ENCODE data around the gene SLC19A1.

Gene SLC19A1

DNA sequence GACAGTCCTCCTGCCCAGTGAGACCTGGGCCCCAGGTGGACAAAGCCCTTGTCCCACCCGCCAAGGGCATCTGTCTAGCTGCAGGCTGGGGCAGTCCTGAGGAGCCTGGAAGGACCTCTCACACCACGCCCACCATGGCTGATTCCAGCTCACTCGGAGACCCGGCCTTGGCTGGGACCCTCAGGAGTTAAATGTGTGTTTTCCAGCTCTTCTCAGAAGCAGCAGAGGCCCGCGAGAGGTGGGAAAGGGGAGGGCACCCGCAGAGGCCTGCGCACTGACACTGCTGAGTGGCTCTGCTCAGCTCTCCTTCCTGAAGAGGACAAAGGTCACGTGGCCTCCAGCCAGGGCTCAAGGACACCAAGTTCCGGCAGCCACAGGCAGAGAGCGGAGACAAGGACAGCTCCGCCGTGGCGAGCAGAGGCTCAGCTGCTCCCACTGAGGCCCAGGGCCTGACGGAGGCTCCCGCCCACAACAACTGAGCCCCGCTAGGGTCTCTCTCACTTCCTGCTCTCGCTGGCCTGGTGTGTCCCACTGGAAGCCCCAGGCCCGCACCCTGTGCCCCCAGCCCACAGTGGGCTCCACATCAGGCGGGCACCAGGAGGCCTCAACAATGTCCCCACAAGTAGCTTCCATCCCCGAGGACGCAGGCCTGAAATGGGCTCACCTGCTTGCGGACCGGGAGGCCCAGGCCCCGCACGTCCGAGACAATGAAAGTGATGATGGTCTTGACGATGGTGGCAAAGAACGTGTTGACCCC, 16.9 kb downstream of the SLC19A1 start:
- DNase-seq (ENCODE audit: low read depth) = no peak
- H3K4me3 ChIP-seq (ENCODE audit: low read depth, low read length) = no peak overlapping the region

DNA sequence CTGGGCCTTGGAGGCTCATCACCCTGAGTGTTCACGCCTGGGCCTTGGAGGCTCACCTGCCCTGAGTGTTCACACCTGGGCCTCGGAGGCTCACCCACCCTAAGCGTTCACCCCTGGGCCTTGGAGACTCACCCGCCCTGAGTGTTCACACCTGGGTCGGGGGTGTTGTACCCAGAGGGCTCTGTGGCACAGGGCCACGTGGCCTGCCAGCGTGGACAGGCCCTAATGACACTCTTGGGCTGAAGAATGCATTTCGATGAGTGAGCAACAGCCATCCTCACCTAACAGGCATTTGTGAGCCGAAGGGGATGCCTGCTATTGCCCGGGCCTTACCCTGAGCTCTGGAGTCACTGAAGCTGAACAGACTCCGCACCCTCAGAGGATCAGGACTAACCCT, 17.5 kb downstream of the SLC19A1 start:
- H3K4me3 ChIP-seq (ENCODE audit: low read depth, low read length) = no peak overlapping the region
- DNase-seq (ENCODE audit: low read depth) = no peak

DNA sequence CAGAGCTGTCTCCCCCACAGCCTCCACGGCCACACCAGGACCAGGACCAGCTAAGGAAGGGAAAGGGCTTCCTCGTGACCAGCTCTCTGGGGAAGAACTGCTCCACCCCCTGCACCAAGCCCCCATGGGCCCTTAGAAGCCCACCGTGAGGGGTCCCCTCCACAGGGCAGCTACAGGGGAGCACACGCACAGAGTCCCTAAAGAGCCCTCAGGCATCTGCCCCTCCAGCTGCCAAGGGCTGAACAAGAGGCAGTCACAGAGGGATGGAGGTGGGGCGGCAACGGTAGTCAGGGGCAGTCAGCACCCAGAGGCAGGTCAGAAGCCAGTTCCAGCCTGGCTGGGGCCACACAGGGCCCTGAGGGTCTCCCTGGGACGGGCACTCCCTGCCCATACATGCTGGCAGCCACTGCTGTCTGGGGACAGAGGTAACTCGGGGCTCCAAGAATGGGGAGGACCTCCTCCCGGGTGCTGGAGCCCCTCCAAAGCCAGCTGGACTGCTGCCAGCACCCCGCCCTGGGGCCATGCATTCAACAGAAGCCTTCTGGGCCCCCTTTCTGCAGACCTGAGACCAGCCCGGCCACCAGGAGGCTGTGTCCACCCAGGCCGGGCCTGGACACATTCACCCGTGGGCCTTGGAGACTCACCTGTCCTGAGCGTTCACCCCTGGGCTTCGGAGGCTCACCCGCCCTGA, 18.7 kb downstream of the SLC19A1 start:
- no peak for DNase-seq (ENCODE audit: low read depth)
- H3K4me3 ChIP-seq (ENCODE audit: low read depth, low read length) = no peak overlapping the region

DNA sequence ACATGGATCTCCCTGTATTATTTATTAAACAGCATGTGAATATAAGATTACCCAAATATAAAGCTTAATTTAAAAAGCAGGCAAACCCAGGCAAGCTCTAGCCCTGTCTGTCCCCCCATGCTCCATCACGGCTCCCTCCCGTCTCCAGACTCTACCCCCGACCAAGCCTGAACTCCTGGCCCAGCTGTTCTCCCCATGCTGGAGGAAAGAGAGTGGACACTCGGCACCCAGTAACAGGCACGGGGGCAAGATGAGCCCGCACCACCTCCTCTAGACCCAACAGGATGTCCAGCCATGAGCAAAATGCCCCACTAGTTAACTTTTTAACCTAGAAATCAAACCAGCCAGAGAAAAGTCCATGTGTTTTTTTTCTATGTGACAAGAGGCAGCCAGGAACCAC, 19.3 kb downstream of the SLC19A1 start:
- H3K4me3 ChIP-seq (ENCODE audit: low read depth, low read length) = no peak overlapping the region
- no peak for DNase-seq (ENCODE audit: low read depth)

DNA sequence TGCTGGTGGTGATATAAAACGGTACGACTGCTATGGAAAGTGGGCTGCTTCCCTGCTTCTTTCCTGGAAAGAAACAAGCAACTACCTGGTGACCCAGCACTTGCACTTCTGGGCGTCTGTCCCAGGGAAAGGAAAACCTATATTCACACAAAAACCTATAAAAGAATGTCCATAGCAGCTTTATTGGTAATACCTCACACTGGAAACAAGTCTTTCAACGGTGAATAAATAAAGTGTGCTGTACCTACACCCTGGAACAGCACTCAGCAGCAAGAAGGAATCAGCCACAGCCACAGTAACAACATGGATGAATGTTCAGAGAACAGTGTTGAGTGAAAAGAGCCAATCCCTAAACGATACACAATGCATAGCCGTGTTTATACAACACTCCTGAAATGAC, 19.9 kb downstream of the SLC19A1 start:
- H3K4me3 ChIP-seq (ENCODE audit: low read depth, low read length) = no peak overlapping the region
- no peak for DNase-seq (ENCODE audit: low read depth)

DNA sequence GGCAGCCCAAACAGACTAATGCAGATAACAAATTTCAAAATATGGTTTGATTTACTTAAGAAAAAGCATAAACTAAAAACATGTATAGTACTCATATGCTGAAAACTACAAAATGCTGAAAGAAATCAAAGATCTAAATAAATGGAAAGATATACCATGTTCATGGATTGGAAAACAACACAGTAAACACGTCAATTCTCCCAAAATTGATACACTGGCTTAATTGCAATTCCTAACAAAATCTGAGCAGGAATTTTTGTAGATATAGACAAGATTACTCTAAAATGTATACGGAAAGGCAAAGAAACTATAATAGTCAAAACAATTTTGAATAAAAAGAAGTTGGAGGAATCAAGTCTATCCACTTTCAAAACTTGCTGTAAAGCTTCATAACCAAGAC, 21.0 kb downstream of the SLC19A1 start:
- no peak overlapping the region for H3K4me3 ChIP-seq (ENCODE audit: low read depth, low read length)
- no peak for DNase-seq (ENCODE audit: low read depth)

DNA sequence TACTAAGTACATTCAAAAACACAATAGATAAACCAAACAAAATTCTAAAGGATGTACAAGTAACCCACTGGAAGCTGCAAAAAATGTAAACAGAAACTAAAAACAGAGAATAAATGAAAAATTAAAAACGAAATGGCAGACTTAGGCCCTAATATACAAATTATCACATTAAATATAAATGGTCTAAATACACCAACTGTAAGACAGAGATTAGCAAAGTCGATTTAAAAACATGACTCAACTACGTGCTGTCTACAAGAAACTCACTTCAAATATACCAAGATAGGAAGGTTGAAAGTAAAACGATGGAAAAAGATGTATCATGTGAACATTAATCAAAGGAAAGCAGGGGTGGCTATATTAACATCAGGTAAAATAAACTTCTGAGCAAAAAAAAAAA, 23.1 kb downstream of the SLC19A1 start:
- no peak for DNase-seq (ENCODE audit: low read depth)

DNA sequence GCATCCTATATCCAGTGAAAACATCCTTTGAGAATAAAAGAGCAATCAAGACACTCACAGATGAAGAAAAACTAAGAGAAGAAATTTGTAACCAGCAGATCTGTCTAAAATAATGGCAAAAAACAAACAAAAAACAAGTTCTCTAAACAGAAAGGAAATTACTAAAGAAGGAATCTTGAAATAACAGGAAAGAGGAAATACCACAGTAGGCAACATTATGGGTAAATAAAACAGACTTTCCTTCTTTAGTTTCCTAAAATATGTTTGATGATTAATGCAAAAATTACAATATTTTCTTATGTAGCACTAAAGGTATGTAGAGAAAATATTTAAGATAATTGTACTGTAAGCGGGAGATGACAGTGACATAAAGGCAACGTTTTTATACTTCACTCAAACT, 23.5 kb downstream of the SLC19A1 start:
- H3K4me3 ChIP-seq (ENCODE audit: low read depth, low read length) = no peak overlapping the region

More for the DNA sequence above, 23.1 kb downstream of the SLC19A1 start:
- no peak overlapping the region for H3K4me3 ChIP-seq (ENCODE audit: low read depth, low read length)

DNA sequence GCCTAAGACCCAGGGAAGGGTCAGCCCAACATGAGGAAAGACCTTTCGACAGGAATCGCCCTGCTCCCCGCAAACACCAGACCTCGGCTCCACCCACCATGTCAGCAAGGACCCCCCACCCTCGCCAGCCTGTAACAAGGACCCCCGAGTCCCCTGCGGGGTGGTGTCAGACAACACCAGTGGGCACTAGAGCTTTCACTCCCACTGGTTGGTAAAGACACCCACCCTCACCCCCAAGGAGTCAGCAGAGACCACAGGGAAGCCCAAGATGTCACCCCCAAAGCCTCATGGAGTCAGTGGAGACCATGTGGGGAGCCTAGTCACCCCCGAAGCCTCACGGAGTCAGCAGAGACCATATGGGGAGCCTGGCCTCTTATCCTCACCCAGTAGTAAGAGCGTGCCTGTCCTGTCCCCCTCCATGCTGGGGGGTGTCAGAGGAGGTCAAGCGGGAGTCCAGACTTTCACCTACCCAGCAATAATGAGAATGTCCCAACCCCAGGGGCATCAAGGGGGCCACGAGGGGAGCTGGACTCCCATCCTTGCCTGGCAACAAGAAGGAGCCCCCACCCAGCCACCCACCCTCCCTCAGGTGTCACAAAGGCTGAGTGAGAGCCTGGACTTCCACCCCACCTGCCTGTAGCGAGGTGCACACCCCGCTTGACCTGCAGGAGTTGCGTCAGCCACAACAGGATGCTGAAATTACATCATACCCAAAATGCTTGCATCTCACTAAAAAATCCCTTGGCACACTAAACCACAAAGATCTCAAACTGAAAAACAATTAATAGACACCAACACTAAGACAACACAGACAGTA, 24.8 kb downstream of the SLC19A1 start:
- H3K4me3 ChIP-seq (ENCODE audit: low read depth, low read length) = no peak overlapping the region
- DNase-seq (ENCODE audit: low read depth) = no peak

More for the DNA sequence above, 23.5 kb downstream of the SLC19A1 start:
- no peak for DNase-seq (ENCODE audit: low read depth)

DNA sequence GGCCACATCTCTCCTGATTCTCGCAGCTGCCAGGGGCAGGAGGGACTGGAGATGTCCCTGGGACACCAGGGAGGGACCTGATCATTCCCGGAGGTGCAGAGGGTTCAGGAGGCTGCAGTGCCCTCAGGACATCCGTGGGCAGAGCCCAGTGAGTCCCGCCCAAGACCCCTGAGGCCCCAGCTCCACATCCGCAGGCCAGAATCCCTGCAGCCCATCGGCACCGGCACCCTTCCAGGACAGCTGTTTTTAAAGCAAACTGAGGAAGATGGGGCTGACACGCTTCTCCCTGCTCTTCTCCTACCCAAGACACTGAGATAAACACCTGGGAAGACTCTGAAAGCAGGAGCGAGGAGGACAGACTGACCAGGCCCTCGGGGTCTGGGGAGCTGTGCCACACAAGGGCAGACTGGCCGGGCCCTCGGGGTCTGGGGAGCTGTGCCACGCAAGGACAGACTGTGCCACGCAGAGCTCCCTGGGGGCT, 25.5 kb downstream of the SLC19A1 start:
- no peak overlapping the region for H3K4me3 ChIP-seq (ENCODE audit: low read depth, low read length)
- DNase-seq (ENCODE audit: low read depth) = no peak

DNA sequence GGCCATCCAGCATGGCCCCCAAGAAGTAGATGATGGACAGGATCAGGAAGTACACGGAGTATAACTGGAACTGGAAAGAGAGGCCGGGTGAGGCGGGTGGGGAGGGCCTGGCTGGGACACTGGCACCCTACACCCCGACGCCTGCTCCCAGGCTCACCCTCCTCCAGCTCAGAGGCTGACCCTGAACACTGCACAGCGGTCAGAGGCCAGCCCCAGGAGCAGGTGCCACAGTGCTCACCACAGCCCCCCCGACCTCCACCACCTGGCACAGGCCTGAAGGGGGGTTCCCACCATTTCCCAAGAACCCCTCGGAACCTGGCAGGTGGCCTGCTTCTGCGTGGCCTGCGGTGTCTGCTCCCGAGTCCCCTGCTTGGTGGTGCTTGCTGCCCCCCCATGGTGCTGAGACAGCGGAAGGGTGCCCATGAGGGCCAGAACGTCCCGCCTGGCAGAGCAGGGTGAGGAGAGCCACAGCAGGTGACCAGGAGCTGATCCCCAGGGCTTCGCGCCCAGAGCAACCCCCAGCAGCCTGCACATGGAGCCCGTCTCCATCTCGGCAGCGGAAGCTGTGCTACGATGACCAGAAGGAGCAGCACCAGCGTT, 26.1 kb downstream of the SLC19A1 start:
- H3K4me3 ChIP-seq (ENCODE audit: low read depth, low read length) = no peak overlapping the region
- DNase-seq (ENCODE audit: low read depth) = no peak

DNA sequence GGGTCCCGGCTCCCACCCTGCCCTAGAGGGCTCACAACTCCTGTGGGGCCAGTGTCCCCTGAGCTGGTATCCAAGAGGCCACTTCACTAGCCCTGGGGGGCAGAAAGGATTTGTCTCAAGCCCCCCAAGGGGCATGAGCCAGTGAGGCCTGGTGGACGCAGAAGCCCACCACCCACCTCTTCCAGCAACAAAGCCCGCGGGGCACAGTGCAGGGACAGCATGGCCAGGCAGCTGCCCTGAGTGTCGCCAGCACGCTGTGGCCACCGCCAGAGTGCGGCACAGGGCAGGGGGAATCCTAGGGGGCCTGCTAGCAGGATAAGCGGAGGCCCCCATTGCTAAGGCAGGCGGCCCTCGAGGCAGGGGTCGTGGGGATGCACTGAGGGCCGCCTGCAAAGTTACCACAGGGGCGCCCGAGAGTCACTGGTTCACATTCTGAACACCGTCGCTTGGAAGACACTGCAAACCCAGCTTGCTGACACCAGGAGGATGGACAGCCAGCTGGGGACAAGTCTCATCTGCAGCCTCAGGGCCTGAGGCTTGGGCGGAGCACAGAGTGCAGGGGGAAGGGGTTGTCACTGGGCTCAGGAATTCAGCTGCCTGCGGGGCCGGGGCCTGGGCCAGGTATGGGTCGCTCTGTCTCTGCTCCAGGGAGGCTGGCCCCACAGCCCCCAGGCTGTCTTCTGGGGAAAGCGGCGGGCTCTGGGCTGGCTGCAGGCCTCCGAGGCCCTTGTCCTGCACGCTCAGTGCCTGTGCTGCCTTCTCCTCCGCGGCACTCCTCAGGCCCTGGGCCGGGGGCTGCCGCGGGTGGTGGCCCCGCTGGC, 26.8 kb downstream of the SLC19A1 start:
- no peak for DNase-seq (ENCODE audit: low read depth)
- H3K4me3 ChIP-seq (ENCODE audit: low read depth, low read length) = no peak overlapping the region

DNA sequence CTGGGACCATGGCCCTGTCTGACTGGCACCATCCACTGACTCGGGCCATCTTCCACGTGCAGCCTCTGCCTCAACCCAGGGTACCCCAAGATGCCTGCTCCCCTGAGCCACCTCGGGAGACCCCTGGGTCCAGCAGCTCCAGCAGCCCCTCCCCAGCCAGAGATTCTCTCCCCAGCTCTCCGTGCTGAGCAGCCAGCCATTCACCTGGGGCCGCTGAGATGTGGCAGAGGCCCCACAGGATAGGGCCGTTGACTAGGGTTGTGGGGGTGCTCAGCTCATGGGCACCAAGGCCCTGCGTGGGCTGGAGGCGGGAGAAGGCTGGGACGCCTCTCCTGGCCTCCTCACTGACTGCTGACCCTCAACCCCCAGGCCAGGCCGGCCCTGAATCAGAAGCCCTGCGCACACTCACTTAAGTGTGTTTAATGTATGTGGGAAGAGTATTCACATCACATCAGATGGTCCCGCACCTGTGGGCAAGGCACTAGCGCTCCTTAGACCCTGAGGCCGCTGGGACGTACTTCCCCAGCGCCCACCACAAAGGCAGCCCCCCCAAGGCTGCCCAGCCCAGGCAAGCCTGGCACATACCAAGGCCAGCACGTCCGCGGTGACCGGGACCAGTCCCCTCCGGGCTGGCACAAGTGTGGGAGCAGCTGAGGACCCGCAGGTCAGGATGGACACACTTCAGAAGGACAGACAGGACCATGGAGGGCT, 27.8 kb downstream of the SLC19A1 start:
- H3K4me3 ChIP-seq (ENCODE audit: low read depth, low read length) = no peak overlapping the region
- no peak for DNase-seq (ENCODE audit: low read depth)

DNA sequence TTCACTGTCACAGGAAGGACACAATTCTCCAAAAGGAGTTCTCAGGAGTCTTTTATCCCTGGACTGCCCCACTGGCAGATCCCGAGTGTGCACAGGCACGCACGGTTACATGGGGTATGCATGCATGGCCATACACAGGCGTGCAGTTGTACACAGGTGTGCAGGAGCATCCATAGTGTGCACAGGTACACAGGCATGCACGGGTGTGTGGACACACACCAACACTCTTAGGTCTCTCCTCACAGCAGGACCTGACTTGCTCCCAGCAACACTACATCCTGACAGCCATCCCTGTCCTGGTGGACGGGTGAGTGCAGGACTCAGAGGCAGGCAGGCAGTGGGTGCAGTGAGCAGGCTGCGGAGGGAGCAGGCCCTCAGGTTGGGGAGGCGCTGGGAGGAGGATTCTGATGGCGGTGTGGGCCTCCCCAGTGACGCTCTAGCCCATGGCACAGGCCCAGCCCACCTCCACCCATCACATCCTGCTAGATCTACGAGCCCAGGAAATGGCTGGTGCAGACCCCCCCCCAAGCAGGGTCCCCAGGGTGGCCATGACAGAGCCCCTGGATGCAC, 28.4 kb downstream of the SLC19A1 start:
- DNase-seq (ENCODE audit: low read depth) = no peak
- no peak overlapping the region for H3K4me3 ChIP-seq (ENCODE audit: low read depth, low read length)

DNA sequence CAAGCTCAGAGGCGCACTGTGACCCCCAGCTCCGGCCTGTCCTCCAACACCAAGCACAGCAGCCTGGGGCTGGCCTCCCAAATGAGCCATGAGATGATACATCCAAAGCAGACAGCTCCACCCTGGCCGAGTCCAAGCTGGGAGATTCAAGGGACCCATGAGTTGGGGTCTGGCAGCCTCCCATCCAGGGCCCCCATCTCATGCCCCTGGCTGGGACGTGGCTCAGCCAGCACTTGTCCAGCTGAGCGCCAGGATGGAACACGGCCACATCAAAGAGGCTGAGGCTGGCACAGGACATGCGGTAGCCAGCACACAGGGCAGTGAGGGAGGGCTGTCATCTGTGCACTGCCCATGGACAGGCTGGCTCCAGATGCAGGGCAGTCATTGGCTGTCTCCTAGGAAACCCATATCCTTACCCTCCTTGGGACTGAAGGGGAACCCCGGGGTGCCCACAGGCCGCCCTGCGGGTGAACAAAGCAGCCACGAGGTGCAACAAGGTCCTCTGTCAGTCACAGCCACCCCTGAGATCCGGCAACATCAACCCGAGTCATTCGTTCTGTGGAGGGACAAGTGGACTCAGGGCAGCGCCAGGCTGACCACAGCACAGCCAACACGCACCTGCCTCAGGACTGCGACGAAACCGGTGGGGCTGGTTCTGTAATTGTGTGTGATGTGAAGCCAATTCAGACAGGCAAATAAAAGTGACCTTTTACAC, 29.1 kb downstream of the SLC19A1 start:
- H3K4me3 ChIP-seq (ENCODE audit: low read depth, low read length) = no peak overlapping the region
- DNase-seq (ENCODE audit: low read depth) = no peak

DNA sequence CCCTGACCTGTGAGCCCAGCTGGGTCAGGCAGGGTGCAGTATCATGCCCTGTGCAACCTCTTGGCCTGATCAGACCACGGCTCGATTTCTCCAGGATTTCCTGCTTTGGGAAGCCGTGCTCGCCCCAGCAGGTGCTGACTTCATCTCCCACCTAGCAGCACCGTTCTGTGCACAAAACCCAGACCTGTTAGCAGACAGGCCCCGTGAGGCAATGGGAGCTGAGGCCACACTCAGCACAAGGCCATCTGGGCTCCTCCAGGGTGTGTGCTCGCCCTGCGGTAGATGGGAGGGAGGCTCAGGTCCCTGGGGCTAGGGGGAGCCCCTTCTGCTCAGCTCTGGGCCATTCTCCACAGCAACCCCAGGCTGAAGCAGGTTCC, 29.6 kb downstream of the SLC19A1 start:
- no peak overlapping the region for H3K4me3 ChIP-seq (ENCODE audit: low read depth, low read length)
- DNase-seq (ENCODE audit: low read depth) = no peak

DNA sequence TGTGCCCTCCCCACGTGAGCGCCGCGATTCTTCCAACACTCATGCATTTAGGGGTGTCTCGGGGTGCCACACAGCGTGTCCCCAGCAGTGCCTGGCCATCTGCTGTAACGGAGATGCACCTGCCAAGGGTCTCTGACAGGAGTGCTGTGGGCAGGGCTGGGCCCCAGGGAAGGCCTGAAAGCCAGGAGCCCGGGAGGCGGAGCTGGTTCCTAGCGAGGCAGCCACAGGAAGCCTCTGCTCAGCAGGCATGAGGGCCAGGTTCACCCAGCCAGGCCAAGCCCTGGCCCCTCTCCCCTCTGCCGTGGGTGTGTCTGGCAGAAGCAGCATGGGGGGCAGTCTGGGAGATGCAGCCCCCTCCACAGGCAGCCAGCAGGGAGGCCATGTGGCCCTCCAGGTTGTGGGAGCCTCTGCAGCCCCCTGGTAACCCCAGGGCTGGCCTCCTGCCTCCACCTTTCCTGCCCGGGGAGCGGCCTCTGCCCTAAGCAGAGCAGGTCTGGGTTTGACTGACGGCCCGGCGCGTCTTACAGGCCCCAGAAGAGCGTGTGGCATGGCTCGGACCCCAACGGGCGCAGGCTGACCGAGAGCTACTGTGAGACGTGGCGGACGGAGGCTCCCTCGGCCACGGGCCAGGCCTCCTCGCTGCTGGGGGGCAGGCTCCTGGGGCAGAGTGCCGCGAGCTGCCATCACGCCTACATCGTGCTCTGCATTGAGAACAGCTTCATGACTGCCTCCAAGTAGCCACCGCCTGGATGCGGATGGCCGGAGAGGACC, 30.4 kb downstream of the SLC19A1 start:
- no peak overlapping the region for H3K4me3 ChIP-seq (ENCODE audit: low read depth, low read length)
- no peak for DNase-seq (ENCODE audit: low read depth)

Measured in skeletal muscle cell (primary cell).